ENCODE measurements around the gene XRRA1.

XRRA1 gene

GRCh38 chr11:74860743-74861142, 88.1 kb downstream of the XRRA1 start:
- DNase-seq (ENCODE audit: low read depth, low spot score) = no peak
- H3K36me3 ChIP-seq (ENCODE audit: insufficient read depth, insufficient read length, low read length) = peaks cover 59% of the 10 kb centered on the region
- H3K4me1 ChIP-seq (ENCODE audit: insufficient read depth, insufficient read length) = no peaks in the 10 kb centered on the region
- no peak overlapping the region for H3K4me3 ChIP-seq (ENCODE audit: insufficient read length, low read depth)
- no peaks in the 10 kb centered on the region for H3K27me3 ChIP-seq (ENCODE audit: insufficient read depth, insufficient read length)
- TF ChIP-seq YY1 (IDR thresholded peaks at IDR 0.05; ENCODE audit: insufficient read depth, insufficient read length) (no peak), ZNF274 (IDR thresholded peaks at IDR 0.05; ENCODE audit: low read depth, low read length) (no peak), SUZ12 (IDR thresholded peaks at IDR 0.05; ENCODE audit: extremely low read depth, insufficient read depth, insufficient read length) (no peak)
- no peak overlapping the region for H3K9ac ChIP-seq (ENCODE audit: insufficient read length, low read depth)
- peaks cover 34% of the 10 kb centered on the region for H3K9me3 ChIP-seq (ENCODE audit: insufficient read depth, low read length)

- DNase-seq (ENCODE audit: low read depth, low spot score) = no peak
- Histone ChIP-seq H3K9ac (ENCODE audit: insufficient read length, low read depth) (no peak overlapping the region), H3K27me3 (ENCODE audit: insufficient read depth, insufficient read length) (no peaks in the 10 kb centered on the region), H3K9me3 (ENCODE audit: insufficient read depth, low read length) (no peaks in the 10 kb centered on the region), H3K4me3 (ENCODE audit: insufficient read length, low read depth) (no peak overlapping the region), H3K4me1 (ENCODE audit: insufficient read depth, insufficient read length) (no peaks in the 10 kb centered on the region), H3K36me3 (ENCODE audit: insufficient read depth, insufficient read length, low read length) (peaks cover 32% of the 10 kb centered on the region)
- TF ChIP-seq YY1 (IDR thresholded peaks at IDR 0.05; ENCODE audit: insufficient read depth, insufficient read length) (no peak), SUZ12 (IDR thresholded peaks at IDR 0.05; ENCODE audit: extremely low read depth, insufficient read depth, insufficient read length) (no peak), ZNF274 (IDR thresholded peaks at IDR 0.05; ENCODE audit: low read depth, low read length) (no peak)
Measured at GRCh38 chr11:74853223-74853622, 95.7 kb downstream of the XRRA1 start.

GRCh38 chr11:74849525-74850391, 99.1 kb downstream of the XRRA1 start:
- no peak for TF ChIP-seq YY1 (IDR thresholded peaks at IDR 0.05; ENCODE audit: insufficient read depth, insufficient read length)
- TF ChIP-seq SUZ12 (IDR thresholded peaks at IDR 0.05; ENCODE audit: extremely low read depth, insufficient read depth, insufficient read length) = no peak
- no peak for TF ChIP-seq ZNF274 (IDR thresholded peaks at IDR 0.05; ENCODE audit: low read depth, low read length)

GRCh38 chr11:74847895-74848294, 101.0 kb downstream of the XRRA1 start:
- H3K4me1 ChIP-seq (ENCODE audit: insufficient read depth, insufficient read length) = no peaks in the 10 kb centered on the region
- DNase-seq (ENCODE audit: low read depth, low spot score) = no peak
- TF ChIP-seq YY1 (IDR thresholded peaks at IDR 0.05; ENCODE audit: insufficient read depth, insufficient read length) (no peak), ZNF274 (IDR thresholded peaks at IDR 0.05; ENCODE audit: low read depth, low read length) (no peak), SUZ12 (IDR thresholded peaks at IDR 0.05; ENCODE audit: extremely low read depth, insufficient read depth, insufficient read length) (no peak)
- H3K4me3 ChIP-seq (ENCODE audit: insufficient read length, low read depth) = no peak overlapping the region
- peaks cover 63% of the 10 kb centered on the region for H3K36me3 ChIP-seq (ENCODE audit: insufficient read depth, insufficient read length, low read length)
- no peak overlapping the region for H3K9ac ChIP-seq (ENCODE audit: insufficient read length, low read depth)
- no peaks in the 10 kb centered on the region for H3K9me3 ChIP-seq (ENCODE audit: insufficient read depth, low read length)
- H3K27me3 ChIP-seq (ENCODE audit: insufficient read depth, insufficient read length) = no peaks in the 10 kb centered on the region

More at GRCh38 chr11:74849525-74850391, 99.1 kb downstream of the XRRA1 start:
- no peaks in the 10 kb centered on the region for H3K4me1 ChIP-seq (ENCODE audit: insufficient read depth, insufficient read length)
- DNase-seq (ENCODE audit: low read depth, low spot score) = peak; percentile 82
- peaks cover 49% of the 10 kb centered on the region for H3K36me3 ChIP-seq (ENCODE audit: insufficient read depth, insufficient read length, low read length)
- H3K9ac ChIP-seq (ENCODE audit: insufficient read length, low read depth) = no peak overlapping the region
- no peak overlapping the region for H3K4me3 ChIP-seq (ENCODE audit: insufficient read length, low read depth)
- no peaks in the 10 kb centered on the region for H3K9me3 ChIP-seq (ENCODE audit: insufficient read depth, low read length)
- H3K27me3 ChIP-seq (ENCODE audit: insufficient read depth, insufficient read length) = no peaks in the 10 kb centered on the region

- TF ChIP-seq ZNF274 (IDR thresholded peaks at IDR 0.05; ENCODE audit: low read depth, low read length) (no peak), YY1 (IDR thresholded peaks at IDR 0.05; ENCODE audit: insufficient read depth, insufficient read length) (no peak), SUZ12 (IDR thresholded peaks at IDR 0.05; ENCODE audit: extremely low read depth, insufficient read depth, insufficient read length) (no peak)
- no peaks in the 10 kb centered on the region for H3K4me1 ChIP-seq (ENCODE audit: insufficient read depth, insufficient read length)
- H3K4me3 ChIP-seq (ENCODE audit: insufficient read length, low read depth) = no peak overlapping the region
- peaks cover 64% of the 10 kb centered on the region for H3K36me3 ChIP-seq (ENCODE audit: insufficient read depth, insufficient read length, low read length)
- no peak overlapping the region for H3K9ac ChIP-seq (ENCODE audit: insufficient read length, low read depth)
- DNase-seq (ENCODE audit: low read depth, low spot score) = no peak
- no peaks in the 10 kb centered on the region for H3K9me3 ChIP-seq (ENCODE audit: insufficient read depth, low read length)
- H3K27me3 ChIP-seq (ENCODE audit: insufficient read depth, insufficient read length) = no peaks in the 10 kb centered on the region
Measured at GRCh38 chr11:74847395-74847794, 101.5 kb downstream of the XRRA1 start.

- Histone ChIP-seq H3K27me3 (ENCODE audit: insufficient read depth, insufficient read length) (no peaks in the 10 kb centered on the region), H3K9ac (ENCODE audit: insufficient read length, low read depth) (no peak overlapping the region), H3K4me3 (ENCODE audit: insufficient read length, low read depth) (no peak overlapping the region), H3K36me3 (ENCODE audit: insufficient read depth, insufficient read length, low read length) (peaks cover 65% of the 10 kb centered on the region), H3K9me3 (ENCODE audit: insufficient read depth, low read length) (no peaks in the 10 kb centered on the region), H3K4me1 (ENCODE audit: insufficient read depth, insufficient read length) (no peaks in the 10 kb centered on the region)
- DNase-seq (ENCODE audit: low read depth, low spot score) = no peak
- TF ChIP-seq YY1 (IDR thresholded peaks at IDR 0.05; ENCODE audit: insufficient read depth, insufficient read length) (no peak), ZNF274 (IDR thresholded peaks at IDR 0.05; ENCODE audit: low read depth, low read length) (no peak), SUZ12 (IDR thresholded peaks at IDR 0.05; ENCODE audit: extremely low read depth, insufficient read depth, insufficient read length) (no peak)
Measured at GRCh38 chr11:74846770-74847169, 102.1 kb downstream of the XRRA1 start.

- Histone ChIP-seq H3K27me3 (ENCODE audit: insufficient read depth, insufficient read length) (no peaks in the 10 kb centered on the region), H3K9me3 (ENCODE audit: insufficient read depth, low read length) (no peaks in the 10 kb centered on the region), H3K9ac (ENCODE audit: insufficient read length, low read depth) (no peak overlapping the region), H3K4me1 (ENCODE audit: insufficient read depth, insufficient read length) (no peaks in the 10 kb centered on the region), H3K36me3 (ENCODE audit: insufficient read depth, insufficient read length, low read length) (peaks cover 64% of the 10 kb centered on the region), H3K4me3 (ENCODE audit: insufficient read length, low read depth) (no peak overlapping the region)
- TF ChIP-seq SUZ12 (IDR thresholded peaks at IDR 0.05; ENCODE audit: extremely low read depth, insufficient read depth, insufficient read length) (no peak), ZNF274 (IDR thresholded peaks at IDR 0.05; ENCODE audit: low read depth, low read length) (no peak), YY1 (IDR thresholded peaks at IDR 0.05; ENCODE audit: insufficient read depth, insufficient read length) (no peak)
- DNase-seq (ENCODE audit: low read depth, low spot score) = no peak
Measured at GRCh38 chr11:74845978-74846517, 102.8 kb downstream of the XRRA1 start.
